GM12864 (cell line): ENCODE measurements around the gene CELF5.

ENCODE experiments used
- DNase-seq: peaks from one replicate; pipeline ENCODE4 v3.0.0-alpha.2; 2011; ENCODE audit warnings: low read depth
- H3K4me3 ChIP-seq: 2 replicates; pipeline ENCODE4 v1.5.1; 2011; ENCODE audit warnings: mild to moderate bottlenecking, low read depth, low read length, control low read depth
- CTCF ChIP-seq: IDR thresholded peaks from 2 replicates; pipeline ENCODE4 v1.5.1; 2011; ENCODE audit warnings: low read depth, mild to moderate bottlenecking, moderate library complexity, low read length, control low read depth, inconsistent platforms; ENCODE audit errors: missing control alignments

CELF5 gene

GRCh38 chr19:3179739-3180293 lies 44.6 kb upstream of the CELF5 start:
- no peak for DNase-seq
- no peak for TF ChIP-seq CTCF
- peak overlapping the region; percentile 74 for H3K4me3 ChIP-seq

- no peak for DNase-seq
- TF ChIP-seq CTCF, result no peak
- H3K4me3 ChIP-seq, result no peak overlapping the region
These were observed 40.5 kb upstream of the CELF5 start for GRCh38 chr19:3183721-3184641.

GRCh38 chr19:3184847-3185460 lies 39.5 kb upstream of the CELF5 start:
- no peak for DNase-seq
- TF ChIP-seq CTCF, result no peak

GRCh38 chr19:3185461-3186159 lies 38.9 kb upstream of the CELF5 start, which contains the start of gene NCLN:
Gene NCLN (plus strand): TSS chr19:3185930. CDS start chr19:3186031, 101 bp downstream.
- H3K4me3 ChIP-seq, result peak within 1 kb of the TSS; percentile 85
- DNase-seq, result no peak
- TF ChIP-seq CTCF, result no peak

More at GRCh38 chr19:3184847-3185460, 39.5 kb upstream of the CELF5 start:
- H3K4me3 ChIP-seq, result peak overlapping the region; percentile 85

GRCh38 chr19:3186160-3186688 lies 38.2 kb upstream of the CELF5 start:
- peak overlapping the region; percentile 85 for H3K4me3 ChIP-seq
- DNase-seq, result no peak
- TF ChIP-seq CTCF, result no peak

- no peak for DNase-seq
- TF ChIP-seq CTCF, result no peak
- peak overlapping the region; percentile 85 for H3K4me3 ChIP-seq
These were observed 37.4 kb upstream of the CELF5 start for GRCh38 chr19:3186891-3187661.
